ENCODE data around the gene SMTN.

- TF ChIP-seq POLR2AphosphoS5 (IDR thresholded peaks at IDR 0.05; ENCODE audit: low read length) (no peak), POLR2AphosphoS2 (IDR thresholded peaks at IDR 0.05; ENCODE audit: low read depth, low read length) (no peak), BCL11A (IDR thresholded peaks at IDR 0.05; ENCODE audit: low read depth, low read length) (no peak), SKIL (IDR thresholded peaks at IDR 0.05; ENCODE audit: low read depth, poor library complexity, severe bottlenecking) (no peak), EP300 (IDR thresholded peaks at IDR 0.05; ENCODE audit: borderline replicate concordance in 1 of 2, control insufficient read depth in 1 of 2, low read depth in 2 of 2, low read length in 2 of 2) (no peak), JUND (IDR thresholded peaks at IDR 0.05; ENCODE audit: low read depth, low read length) (no peak), MYC (IDR thresholded peaks at IDR 0.05; ENCODE audit: insufficient read depth, insufficient read length, insufficient replicate concordance, low read length, severe bottlenecking) (no peak), CTCF (IDR thresholded peaks at IDR 0.05 in 2 of 3, conservative IDR thresholded peaks at IDR 0.05 in 1 of 3; ENCODE audit: control insufficient read depth in 2 of 3, extremely low read depth in 1 of 3, insufficient read depth in 1 of 3, low read depth in 3 of 3, low read length in 3 of 3) (no peak), ZNF592 (IDR thresholded peaks at IDR 0.05) (no peak), BRCA1 (IDR thresholded peaks at IDR 0.05; ENCODE audit: low read depth, low read length) (no peak)
Observed at GRCh38 chr22:31125521-31126117, 44.5 kb downstream of the SMTN start.
